Thoracic aorta (tissue), 2 donors: Measurements from ENCODE around the gene GPC3. TPM values are rescaled to one million over a fixed set of nuclear protein-coding genes. Genes with fewer than 3 reads are reported as not detected.

Experiments
- ATAC-seq: fragments of 150-250 bp; one replicate; pipeline ENCODE4 v1.8.0; 2017; ENCODE audit warnings: low read depth; ENCODE audit not compliant: insufficient number of reproducible peaks, low FRiP score
- DNase-seq: peaks from one replicate; pipeline ENCODE4 v3.0.0-alpha.2; 2020; ENCODE audit warnings: low spot score
- H3K27ac ChIP-seq, 2 donors: fragments of 200-600 bp; sonication (generic); 1 replicate in 1 of 2; 2 replicates in 1 of 2; pipeline ENCODE4 v1.5.1; 2016; ENCODE audit warnings: mild to moderate bottlenecking in 2 of 2, moderate library complexity in 2 of 2
- H3K27me3 ChIP-seq: fragments of 200-600 bp; sonication (generic); replicated peaks from 2 replicates; pipeline ENCODE4 v1.6.0; 2016; ENCODE audit warnings: mild to moderate bottlenecking; ENCODE audit not compliant: insufficient read depth
- H3K36me3 ChIP-seq: fragments of 200-600 bp; sonication (generic); one replicate; pipeline ENCODE4 v1.5.1; 2016
- H3K4me1 ChIP-seq, 2 donors: fragments of 200-600 bp; sonication (generic); 1 replicate in 1 of 2; 2 replicates in 1 of 2; pipeline versions ENCODE4 v1.5.1 to v1.6.0; 2016; ENCODE audit warnings: low read depth in 2 of 2, mild to moderate bottlenecking in 1 of 2; ENCODE audit not compliant: control insufficient read depth in 1 of 2
- H3K4me3 ChIP-seq: fragments of 200-600 bp; sonication (generic); 2 replicates; pipeline ENCODE4 v1.5.1; 2016; ENCODE audit warnings: mild to moderate bottlenecking
- H3K9me3 ChIP-seq: fragments of 200-600 bp; sonication (generic); 2 replicates; pipeline ENCODE4 v1.5.1; 2016
- total RNA-seq, 2 donors: library from RNA; depleted of rRNA; stranded (reverse); fragments of >200 nt; gene quantifications; one replicate each; pipeline versions ENCODE4 v1.1.0 to v1.2.3, GENCODE V29; 2016
- TF ChIP-seq, protein P1 (sequence below): fragments of 200-600 bp; sonication (generic); IDR thresholded peaks from one replicate; pipeline ENCODE4 v1.5.1; 2019; ENCODE audit warnings: antibody characterized with exemption

GPC3 gene
- total RNA-seq, 2 donors from 2014 or later, result 2.6 to 5.6 TPM

DNA sequence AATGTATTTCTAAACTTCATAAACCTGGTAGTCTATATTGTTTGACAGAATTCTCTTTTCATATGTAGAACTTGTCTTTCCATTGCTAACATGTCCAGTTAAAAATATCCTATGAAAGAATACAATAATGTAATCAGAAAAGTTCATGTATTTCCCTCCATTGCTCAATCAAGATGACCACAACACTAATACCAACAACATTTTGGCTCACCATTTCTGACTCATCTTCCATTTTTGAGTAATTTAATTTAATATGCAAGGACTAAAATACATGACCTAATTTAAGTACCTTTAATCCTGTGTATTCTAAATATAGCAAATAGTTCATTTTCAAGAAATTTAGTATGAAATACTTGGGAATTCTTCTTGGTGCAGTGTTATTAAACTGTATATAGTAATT is 330.6 kb downstream of the GPC3 start:
- Histone ChIP-seq H3K9me3 (no peaks in the 10 kb centered on the region), H3K4me3 (no peak overlapping the region), H3K36me3 (no peaks in the 10 kb centered on the region), H3K27me3 (no peaks in the 10 kb centered on the region), H3K4me1 (no peaks in the 10 kb centered on the region), H3K27ac (no peak overlapping the region)
- DNase-seq (no peak), ATAC-seq (no peak)
- TF ChIP-seq, protein P1, sequence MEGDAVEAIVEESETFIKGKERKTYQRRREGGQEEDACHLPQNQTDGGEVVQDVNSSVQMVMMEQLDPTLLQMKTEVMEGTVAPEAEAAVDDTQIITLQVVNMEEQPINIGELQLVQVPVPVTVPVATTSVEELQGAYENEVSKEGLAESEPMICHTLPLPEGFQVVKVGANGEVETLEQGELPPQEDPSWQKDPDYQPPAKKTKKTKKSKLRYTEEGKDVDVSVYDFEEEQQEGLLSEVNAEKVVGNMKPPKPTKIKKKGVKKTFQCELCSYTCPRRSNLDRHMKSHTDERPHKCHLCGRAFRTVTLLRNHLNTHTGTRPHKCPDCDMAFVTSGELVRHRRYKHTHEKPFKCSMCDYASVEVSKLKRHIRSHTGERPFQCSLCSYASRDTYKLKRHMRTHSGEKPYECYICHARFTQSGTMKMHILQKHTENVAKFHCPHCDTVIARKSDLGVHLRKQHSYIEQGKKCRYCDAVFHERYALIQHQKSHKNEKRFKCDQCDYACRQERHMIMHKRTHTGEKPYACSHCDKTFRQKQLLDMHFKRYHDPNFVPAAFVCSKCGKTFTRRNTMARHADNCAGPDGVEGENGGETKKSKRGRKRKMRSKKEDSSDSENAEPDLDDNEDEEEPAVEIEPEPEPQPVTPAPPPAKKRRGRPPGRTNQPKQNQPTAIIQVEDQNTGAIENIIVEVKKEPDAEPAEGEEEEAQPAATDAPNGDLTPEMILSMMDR, result no peak

DNA sequence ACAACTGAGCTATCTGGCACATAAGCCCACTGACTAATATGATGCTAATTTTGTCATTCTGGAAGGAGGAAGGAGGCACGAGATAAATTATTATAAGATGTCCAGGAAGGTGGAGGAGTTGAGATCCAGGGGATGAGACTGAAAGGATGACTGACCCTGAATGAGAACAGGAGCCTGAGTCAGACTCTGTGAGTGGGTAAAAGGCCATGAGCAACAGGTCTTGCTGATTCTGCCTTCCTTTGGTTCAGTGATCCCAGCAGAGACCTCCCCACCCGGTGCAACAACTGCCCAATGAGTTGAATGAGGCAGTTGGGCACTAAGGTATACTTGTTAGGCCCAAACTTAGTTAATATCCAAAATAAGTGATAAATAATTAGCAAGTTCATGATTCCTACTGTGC is 332.0 kb downstream of the GPC3 start:
- H3K4me3 ChIP-seq, result no peak overlapping the region
- DNase-seq (no peak), ATAC-seq (no peak)
- no peaks in the 10 kb centered on the region for H3K9me3 ChIP-seq
- H3K27me3 ChIP-seq, result no peaks in the 10 kb centered on the region
- H3K27ac ChIP-seq, result no peak overlapping the region
- TF ChIP-seq, protein P1, result no peak
- H3K36me3 ChIP-seq, result no peaks in the 10 kb centered on the region
- H3K4me1 ChIP-seq, result no peaks in the 10 kb centered on the region

DNA sequence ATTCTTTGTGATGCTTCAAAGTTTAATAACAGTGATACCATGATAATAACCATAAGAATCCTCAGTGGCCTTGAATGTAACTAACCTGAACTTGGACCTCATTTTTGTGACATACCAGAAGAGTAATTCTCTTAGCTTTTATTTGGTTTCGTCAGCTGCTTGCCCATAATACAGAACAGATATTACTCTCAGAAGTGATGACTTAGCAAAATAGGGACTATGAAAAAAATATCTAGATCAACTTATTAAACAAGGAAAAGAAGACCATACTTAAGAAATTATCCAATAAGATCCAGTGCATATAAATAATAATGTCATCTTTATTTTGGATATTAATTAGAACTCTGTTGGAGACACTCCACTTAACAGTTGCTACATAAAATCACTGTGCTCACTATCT is 333.2 kb downstream of the GPC3 start:
- no peaks in the 10 kb centered on the region for H3K4me1 ChIP-seq
- no peaks in the 10 kb centered on the region for H3K9me3 ChIP-seq
- H3K36me3 ChIP-seq, result no peaks in the 10 kb centered on the region
- DNase-seq, result no peak
- H3K27ac ChIP-seq, result no peak overlapping the region
- TF ChIP-seq, protein P1, result no peak
- ATAC-seq, result no peak
- no peaks in the 10 kb centered on the region for H3K27me3 ChIP-seq
- H3K4me3 ChIP-seq, result no peak overlapping the region

DNA sequence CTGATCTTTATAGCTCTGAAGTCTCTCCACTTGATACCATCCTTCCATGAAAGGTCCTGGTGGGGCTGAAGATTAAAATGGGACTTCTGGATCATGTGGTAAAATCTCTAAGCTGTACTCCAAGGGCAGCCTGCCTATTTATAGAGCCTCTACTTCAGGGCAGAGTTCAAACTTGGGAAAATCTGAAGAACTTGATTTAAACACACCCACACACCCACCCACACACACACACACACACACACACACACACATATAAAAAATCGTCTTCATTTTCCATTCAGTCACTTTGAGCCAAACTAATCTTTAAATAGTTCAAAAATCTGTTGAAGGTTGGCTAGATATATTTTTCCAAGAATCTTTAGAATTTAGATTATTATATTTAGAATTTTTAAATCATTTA is 335.2 kb downstream of the GPC3 start:
- TF ChIP-seq, protein P1, result no peak
- Histone ChIP-seq H3K9me3 (no peaks in the 10 kb centered on the region), H3K4me3 (no peak overlapping the region), H3K27ac (no peak overlapping the region), H3K36me3 (no peaks in the 10 kb centered on the region), H3K27me3 (no peaks in the 10 kb centered on the region), H3K4me1 (peaks cover 0 to 9% of the 10 kb centered on the region in 2 donors)
- ATAC-seq (no peak), DNase-seq (no peak)

DNA sequence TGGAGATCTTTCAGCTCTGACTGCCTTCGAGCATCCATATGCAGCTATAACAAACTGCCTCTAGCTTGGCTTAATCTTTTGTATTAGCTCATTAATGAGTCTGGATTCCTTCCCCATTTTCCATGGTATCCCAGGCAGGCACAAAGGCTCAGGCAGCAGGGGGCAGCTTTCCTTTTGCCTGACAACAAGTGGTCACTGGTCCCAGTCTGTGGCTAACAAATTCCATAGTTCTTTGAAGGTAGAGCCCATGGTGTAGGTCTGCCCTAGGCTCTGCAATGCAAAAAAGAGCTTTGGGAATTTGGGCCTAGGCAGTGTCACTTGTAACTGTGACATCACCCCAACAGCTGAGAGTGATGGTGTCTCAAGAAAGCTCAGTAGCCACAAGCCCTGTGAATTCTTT is 335.7 kb downstream of the GPC3 start:
- Histone ChIP-seq H3K27ac (no peak overlapping the region), H3K4me3 (no peak overlapping the region), H3K27me3 (no peaks in the 10 kb centered on the region), H3K36me3 (no peaks in the 10 kb centered on the region), H3K9me3 (no peaks in the 10 kb centered on the region), H3K4me1 (peaks cover 0 to 9% of the 10 kb centered on the region in 2 donors)
- TF ChIP-seq, protein P1, result no peak
- ATAC-seq, result no peak
- DNase-seq, result no peak
